ENCODE results near the gene CRAT.

DNA sequence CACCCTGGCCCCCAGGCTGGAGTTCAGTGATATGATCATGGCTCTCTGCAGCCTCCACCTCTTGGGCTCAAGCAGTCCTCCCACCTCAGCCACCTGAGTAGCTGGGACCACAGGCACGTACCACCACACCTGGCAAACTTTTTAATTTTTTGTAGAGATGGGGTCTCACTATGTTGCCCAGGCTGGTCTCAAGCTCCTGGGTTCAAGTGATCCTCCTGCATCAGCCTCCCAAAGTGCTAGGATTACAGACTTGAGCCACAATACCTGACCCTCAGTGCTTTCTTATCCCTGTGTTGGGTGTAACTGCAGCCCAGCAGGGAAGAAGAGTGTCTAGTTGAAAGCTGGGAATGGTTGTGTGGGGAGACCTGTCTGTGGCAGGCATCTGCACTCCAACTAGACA is 11.5 kb upstream of the CRAT start:
- TF ChIP-seq CTCF (IDR thresholded peaks at IDR 0.05) (no peak), POLR2A (IDR thresholded peaks at IDR 0.05) (no peak)
